GM19463 (cell line): ENCODE data around the gene TENM4.
"Not testable (repeated sequence)": the region's sequence is repeated elsewhere in the genome, so short reads cannot be mapped to it uniquely, and the experiment has no call there.

Source experiments
- ATAC-seq: cut with Tn5 transposase; IDR thresholded peaks from one replicate; pipeline ENCODE4 v1.9.1; 2021; ENCODE audit warnings: mild to moderate bottlenecking, moderate library complexity; ENCODE audit not compliant: unreplicated experiment

Gene TENM4

DNA sequence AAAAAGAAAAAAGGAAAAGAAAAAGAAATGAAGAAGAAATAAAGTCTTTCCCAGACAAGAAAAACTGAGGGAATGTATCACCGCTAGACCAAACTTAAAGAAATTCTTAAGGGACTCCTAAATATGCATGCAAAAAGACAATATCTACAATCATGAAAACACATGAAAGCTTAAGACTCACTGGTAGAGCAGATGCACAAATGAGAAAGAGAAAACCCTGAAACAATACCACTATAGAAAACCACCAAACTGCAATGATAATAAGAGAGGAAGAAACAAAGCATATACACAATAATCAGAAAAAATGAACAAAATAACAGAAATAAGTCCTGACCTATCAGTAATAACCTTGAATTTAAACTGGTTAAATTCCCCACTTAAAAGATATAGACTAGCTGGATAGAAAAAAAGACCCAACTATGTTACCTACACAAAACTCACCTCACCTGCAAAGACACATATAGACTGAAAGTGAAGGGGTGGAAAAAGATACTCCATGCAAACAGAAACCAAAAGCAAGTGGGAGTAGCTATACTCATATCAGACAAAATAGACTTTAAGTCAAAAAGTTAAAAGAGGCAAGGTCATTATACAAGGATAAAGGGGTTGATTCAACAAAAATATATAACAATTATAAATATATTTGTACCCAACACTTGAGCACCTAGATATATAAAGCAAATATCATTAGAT lies 804.9 kb downstream of the TENM4 start:
- no peak for ATAC-seq

DNA sequence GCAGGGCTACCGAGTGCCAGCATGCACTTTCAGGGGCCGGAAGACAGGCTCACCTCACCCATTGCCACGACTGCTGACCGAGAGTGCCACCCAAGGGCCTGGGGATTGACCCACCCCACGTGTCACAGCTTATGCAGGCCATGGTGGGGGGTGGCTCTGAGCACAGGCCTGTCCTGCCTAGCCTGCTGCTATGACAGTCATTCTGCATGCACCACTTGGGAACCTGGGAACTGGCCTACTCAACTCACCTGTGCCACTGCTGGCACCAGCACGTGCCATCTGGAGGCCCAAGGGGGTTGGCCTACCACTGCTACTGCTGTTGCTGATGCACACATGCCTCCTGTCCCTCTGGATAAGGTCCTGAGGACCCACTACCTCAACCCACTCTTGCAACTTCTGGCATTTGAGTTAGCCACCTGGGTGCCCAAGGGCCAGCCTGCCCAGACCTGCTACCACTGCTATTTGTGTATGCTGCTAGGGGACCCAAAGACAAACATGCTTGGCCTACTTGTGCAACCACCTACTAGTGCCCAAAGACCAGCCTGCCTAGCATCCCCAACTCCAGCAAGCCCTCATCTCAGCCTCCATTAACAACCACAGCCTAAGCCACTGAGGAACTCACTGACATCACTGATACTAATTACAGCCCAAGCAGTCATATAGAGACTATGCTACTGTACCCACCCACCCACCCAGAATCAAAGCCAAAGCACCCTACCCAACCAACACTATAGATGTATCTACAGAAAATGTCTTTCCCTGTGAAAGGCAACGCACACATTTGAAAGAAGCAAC lies 807.1 kb downstream of the TENM4 start:
- no peak for ATAC-seq

DNA sequence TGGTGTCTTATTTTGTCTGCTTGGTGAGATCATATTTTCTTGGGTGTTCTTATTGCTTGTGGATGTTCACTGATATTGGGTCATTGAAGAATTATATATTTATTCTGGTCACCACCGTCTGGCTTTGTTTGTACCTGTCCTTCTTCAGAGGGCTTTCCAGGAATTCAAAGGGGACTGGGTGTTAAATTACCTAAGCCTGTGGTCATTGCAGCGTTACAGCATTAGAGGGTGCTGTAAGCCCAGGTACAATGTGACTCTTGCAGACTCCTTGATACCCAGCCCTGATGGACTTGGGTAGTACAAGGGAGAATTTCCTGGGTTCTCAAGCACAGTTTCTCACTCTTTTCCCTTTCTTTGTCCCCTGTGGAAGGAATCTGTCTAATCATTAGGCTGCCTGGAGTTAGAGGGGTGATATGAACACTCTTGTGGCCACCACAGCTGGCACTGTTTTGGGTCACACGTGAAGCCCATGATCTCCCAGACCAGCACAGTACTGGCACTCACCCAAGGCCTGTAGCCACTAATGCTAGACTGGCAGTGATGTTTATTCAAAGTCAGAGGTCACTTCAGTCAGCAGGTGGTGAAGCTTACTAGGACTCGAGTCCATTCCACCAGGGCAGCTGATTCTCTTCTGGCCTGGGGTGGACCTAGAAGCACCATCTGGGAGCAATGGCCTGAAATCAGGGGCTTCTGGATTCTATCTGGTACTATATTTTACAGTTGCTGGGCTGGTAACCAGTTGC lies 810.1 kb downstream of the TENM4 start:
- no peak for ATAC-seq

DNA sequence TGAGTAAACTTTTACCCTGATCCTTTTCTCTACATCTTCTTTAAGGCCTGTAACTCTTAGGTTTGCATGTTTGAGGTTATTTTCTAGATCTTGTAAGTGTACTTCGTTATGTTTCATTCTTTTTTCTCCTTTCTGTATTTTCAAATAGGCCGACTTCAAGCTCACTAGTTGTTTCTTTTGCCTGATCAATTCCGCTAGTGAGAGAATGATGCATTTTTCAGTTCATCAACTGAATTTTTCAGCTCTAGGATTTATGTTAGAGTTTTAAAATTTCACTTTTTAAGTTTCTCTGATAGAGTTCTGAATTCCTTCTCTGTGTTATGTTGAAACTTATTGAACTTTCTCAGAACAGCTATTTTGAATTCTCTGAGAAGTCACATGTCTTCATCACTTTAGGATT lies 810.7 kb downstream of the TENM4 start:
- ATAC-seq = no peak

- no peak for ATAC-seq
Observed at GRCh38 chr11:78622666-78623065, 818.2 kb downstream of the TENM4 start.

DNA sequence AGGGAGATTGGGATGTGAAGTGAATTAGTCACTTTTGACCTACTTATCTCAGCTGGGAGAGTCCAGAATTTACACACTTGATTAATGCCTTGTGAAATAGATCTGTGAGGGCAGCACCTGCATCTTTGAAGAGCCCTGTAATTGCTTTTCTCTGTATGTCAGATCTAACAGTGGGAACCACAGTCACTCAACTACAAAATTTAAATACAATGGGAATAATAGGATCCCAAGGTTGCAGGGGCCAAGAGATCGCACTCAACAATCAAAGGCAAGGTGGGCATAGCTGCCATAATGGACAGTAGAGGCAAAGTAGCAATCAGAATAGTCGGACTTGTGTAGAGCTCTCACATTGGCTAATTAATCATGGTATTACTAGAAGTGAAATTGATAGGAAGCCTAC lies 820.7 kb downstream of the TENM4 start:
- ATAC-seq = no peak

- ATAC-seq = no peak
Observed at GRCh38 chr11:78615724-78616123, 825.1 kb downstream of the TENM4 start.

DNA sequence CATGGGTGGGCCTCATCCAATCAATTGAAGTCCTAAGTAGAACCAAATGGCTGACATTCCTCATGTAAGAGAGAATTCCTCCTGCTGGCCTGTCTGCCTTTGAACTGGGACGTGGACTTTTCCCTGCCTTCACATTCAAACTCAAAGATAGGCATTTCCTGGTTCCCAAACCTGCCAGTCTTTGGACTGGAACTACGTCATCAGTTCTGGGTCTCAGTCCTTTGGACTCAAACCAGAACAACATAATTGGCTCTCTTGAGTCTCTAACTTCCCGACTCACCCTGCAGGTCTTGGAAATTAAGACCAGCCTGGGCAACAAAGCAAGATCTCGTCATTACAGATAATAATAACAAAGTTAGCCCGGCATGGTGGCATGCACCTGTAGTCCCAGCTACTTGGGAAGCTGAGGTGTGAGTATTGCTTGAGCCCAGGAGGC lies 827.4 kb downstream of the TENM4 start:
- no peak for ATAC-seq

GRCh38 chr11:78612721-78613377 lies 828.0 kb downstream of the TENM4 start:
- no peak for ATAC-seq

DNA sequence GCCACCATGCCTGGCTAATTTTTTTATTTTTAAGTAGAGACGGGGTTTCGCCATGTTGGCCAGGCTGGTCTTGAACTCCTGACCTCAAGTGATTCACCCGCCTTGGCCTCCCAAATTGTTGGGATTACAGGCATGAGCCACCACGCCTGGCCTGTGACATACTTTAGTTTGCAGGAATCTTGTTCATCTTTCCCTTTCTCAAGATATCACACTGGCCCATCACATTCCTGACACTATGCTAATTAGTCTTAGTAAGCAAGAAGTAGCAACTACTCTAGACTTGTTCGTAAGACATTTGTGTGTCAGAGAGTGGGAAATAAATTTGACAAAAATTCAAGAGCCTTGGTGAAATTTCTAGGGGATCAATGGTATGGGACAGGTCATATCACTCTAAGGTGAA lies 831.5 kb downstream of the TENM4 start:
- ATAC-seq = not testable (repeated sequence)

DNA sequence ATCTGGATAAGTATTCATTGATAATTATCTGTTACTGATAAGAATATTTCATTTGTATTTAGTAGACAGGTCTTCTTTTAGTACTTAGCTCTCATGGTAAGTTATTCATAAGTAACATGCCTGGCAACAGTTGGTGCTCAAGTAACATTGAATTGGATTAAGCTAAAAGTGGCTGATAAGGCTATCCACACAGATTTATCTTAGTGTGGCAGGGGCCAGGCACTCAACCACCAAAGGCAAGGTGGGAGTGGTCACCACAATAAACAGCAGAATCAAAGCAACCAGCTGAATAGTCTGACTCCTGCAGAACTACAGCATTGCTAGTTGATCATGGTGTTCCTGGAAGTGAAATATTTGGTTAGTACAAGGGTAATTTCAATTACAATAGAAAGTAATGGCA lies 833.1 kb downstream of the TENM4 start:
- no peak for ATAC-seq

DNA sequence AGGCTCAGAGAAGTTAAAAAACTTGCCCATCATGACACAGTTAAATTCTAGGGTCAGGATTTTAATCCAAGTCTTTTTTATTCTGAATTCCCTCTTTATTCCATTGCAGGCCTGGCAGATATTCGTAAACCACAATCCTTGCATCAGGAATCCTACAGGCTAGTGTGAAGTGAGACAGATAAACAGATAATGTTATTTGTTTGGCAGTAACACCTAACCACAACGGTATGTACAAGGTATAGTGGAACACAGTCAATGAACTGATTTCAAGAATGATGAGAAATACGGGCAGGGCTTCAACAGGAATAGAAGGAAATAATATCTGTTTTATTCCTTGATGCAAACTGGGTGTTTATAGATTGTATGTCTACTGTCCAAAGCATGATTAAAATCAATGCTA lies 834.2 kb downstream of the TENM4 start:
- no peak for ATAC-seq

DNA sequence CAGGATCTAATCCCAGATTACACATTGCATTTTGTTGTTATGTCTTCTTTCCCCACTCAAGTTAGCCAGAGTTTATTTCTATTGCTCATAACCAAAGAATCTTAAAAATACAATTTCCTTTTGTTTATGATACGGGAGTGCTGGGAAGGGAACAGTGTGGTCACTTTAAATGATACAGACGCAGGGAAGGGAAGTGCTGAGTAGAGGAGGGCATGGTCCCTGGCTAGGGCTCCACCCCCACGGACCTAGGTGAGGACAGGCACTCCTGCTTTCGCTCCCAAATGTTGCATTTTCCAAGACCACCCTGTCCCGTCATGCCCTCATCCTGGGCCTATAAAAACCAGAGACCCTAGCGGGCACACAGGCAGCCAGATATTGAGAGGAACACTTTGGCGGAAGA lies 835.5 kb downstream of the TENM4 start:
- no peak for ATAC-seq

DNA sequence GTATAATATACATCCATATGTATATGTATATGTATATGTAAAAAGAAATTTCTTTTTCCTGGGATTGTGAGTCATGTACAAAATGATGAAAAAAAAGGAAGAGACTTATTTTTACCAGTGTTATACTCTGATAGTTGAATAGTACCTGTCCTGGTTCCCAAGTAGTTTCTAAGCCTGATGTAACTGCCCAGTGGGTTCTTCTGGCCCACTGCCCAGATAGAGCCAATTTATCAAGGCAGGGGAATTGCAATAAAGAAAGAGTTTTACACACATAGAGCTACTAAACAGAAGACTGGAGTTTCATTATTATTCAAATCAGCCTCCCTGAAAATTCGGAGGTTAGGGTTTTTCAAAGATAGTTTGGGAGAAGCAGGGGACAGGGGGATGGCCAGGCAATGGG lies 837.0 kb downstream of the TENM4 start:
- no peak for ATAC-seq
